A673 (cell line): ENCODE data around the gene ZNF576. TPM values are rescaled to one million over a fixed set of nuclear protein-coding genes. Genes with fewer than 3 reads are reported as not detected.

Source experiments
- BruUV-seq: library from RNA; stranded (reverse); fragments of 400-500 nt; replicated peaks from 2 replicates; lab custom pipeline; 2021; lab: Mats Ljungman, UMichigan
- CTCF ChIA-PET: fragments of 300-600 bp; sonication (Branson Sonifier 250); formaldehyde crosslinking; loops from one replicate; lab custom pipeline; 2022; ENCODE audit warnings: antibody characterized with exemption; lab: Charles Lee
- POLR2A ChIA-PET: fragments of 300-600 bp; sonication (Branson Sonifier 250); formaldehyde crosslinking; loops from one replicate; lab custom pipeline; 2022; ENCODE audit warnings: antibody characterized with exemption; ENCODE audit not compliant: low non-redundant PET; lab: Charles Lee
- DNase-seq: peaks from one replicate; pipeline ENCODE4 v3.0.0-alpha.2; 2015; ENCODE audit warnings: low spot score
- H3K27ac ChIP-seq: fragments of 200-600 bp; sonication (generic); 2 replicates; pipeline ENCODE4 v1.5.1; 2016; ENCODE audit warnings: mixed run types, low read depth, mild to moderate bottlenecking, mixed read lengths, antibody characterized with exemption, low read length; ENCODE audit not compliant: poor library complexity, severe bottlenecking
- H3K27me3 ChIP-seq: fragments of 200-600 bp; sonication (generic); replicated peaks from 2 replicates; pipeline ENCODE4 v1.6.1; 2017; ENCODE audit warnings: mixed run types, low read depth, mild to moderate bottlenecking, mixed read lengths, antibody characterized with exemption, low read length; ENCODE audit not compliant: insufficient read depth, poor library complexity
- H3K36me3 ChIP-seq: fragments of 200-600 bp; sonication (generic); 2 replicates; pipeline ENCODE4 v1.6.1; 2016; ENCODE audit warnings: mixed run types, mild to moderate bottlenecking, mixed read lengths, antibody characterized with exemption, low read length; ENCODE audit not compliant: insufficient read depth, poor library complexity, severe bottlenecking
- H3K4me1 ChIP-seq: fragments of 200-600 bp; sonication (generic); 2 replicates; pipeline ENCODE4 v1.6.1; 2017; ENCODE audit warnings: mixed run types, mild to moderate bottlenecking, mixed read lengths, antibody characterized with exemption, low read length; ENCODE audit not compliant: insufficient read depth, poor library complexity, severe bottlenecking
- H3K4me3 ChIP-seq: fragments of 200-600 bp; sonication (generic); 2 replicates; pipeline ENCODE4 v1.5.1; 2016; ENCODE audit warnings: low read depth, mixed run types, mild to moderate bottlenecking, mixed read lengths, low read length; ENCODE audit not compliant: poor library complexity, severe bottlenecking
- H3K9me3 ChIP-seq: fragments of 200-600 bp; sonication (generic); 2 replicates; pipeline ENCODE4 v1.6.1; 2016; ENCODE audit warnings: mixed run types, low read depth, mild to moderate bottlenecking, mixed read lengths, antibody characterized with exemption, low read length; ENCODE audit not compliant: poor library complexity, severe bottlenecking
- EZH2 ChIP-seq: fragments of 200-600 bp; sonication (generic); IDR thresholded peaks from 2 replicates; pipeline ENCODE4 v1.6.1; 2017; ENCODE audit warnings: borderline replicate concordance, low read depth, mild to moderate bottlenecking, mixed read lengths, antibody characterized with exemption, low read length; ENCODE audit not compliant: poor library complexity, severe bottlenecking
- intact Hi-C: fragments of 100-400 bp; cut with micrococcal nuclease; formaldehyde crosslinking; loops from one replicate; pipeline ENCODE4 v1.10.0; 2022; ENCODE audit not compliant: unreplicated experiment
- total RNA-seq: library from RNA; stranded (reverse); gene quantifications from 2 replicates; pipeline ENCODE4 v1.2.3, GENCODE V29; 2021
- TF ChIP-seq, protein P1 (sequence below): fragments of 300-800, 200-600 bp; sonication (generic); conservative IDR thresholded peaks from 2 replicates; pipeline ENCODE4 v1.5.1; 2017; ENCODE audit warnings: low read depth, mild to moderate bottlenecking, antibody characterized with exemption, low read length, moderate library complexity, mixed read lengths

The ZNF576 gene
- total RNA-seq, 1 experiment from 2014 or later, result 20.3 TPM

DNA sequence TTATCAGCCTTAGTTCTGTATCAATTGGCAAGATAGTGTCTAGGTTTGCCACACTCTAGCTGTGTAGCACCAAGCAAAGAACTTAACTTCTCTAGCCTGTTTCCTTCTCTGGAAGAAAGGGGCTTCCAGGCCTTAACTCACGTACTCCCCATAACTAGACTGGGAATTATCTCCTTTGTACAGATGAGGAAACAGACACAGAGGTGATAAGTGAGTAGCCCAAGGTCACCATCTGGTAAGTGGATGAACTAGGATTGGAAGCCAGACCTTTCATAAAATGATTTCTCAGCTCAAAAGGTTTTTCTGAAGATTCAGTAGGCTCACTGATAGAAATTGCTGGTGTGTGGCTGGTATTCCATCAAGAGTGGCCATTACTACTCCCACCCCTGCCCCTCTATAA lies 19.9 kb downstream of the ZNF576 start:
- Histone ChIP-seq H3K27me3 (no peaks in the 10 kb centered on the region), H3K4me1 (peaks cover 13% of the 10 kb centered on the region), H3K9me3 (no peaks in the 10 kb centered on the region), H3K36me3 (peaks cover 19% of the 10 kb centered on the region), H3K4me3 (no peak overlapping the region), H3K27ac (no peak overlapping the region)
- TF ChIP-seq EZH2, result no peak
- TF ChIP-seq, protein P1, sequence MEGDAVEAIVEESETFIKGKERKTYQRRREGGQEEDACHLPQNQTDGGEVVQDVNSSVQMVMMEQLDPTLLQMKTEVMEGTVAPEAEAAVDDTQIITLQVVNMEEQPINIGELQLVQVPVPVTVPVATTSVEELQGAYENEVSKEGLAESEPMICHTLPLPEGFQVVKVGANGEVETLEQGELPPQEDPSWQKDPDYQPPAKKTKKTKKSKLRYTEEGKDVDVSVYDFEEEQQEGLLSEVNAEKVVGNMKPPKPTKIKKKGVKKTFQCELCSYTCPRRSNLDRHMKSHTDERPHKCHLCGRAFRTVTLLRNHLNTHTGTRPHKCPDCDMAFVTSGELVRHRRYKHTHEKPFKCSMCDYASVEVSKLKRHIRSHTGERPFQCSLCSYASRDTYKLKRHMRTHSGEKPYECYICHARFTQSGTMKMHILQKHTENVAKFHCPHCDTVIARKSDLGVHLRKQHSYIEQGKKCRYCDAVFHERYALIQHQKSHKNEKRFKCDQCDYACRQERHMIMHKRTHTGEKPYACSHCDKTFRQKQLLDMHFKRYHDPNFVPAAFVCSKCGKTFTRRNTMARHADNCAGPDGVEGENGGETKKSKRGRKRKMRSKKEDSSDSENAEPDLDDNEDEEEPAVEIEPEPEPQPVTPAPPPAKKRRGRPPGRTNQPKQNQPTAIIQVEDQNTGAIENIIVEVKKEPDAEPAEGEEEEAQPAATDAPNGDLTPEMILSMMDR, result no peak
- intact Hi-C loops, result no loop called here
- no TSS peak for BruUV-seq
- DNase-seq, result no peak
- ChIA-PET POLR2A (no interaction called here), CTCF (no interaction called here)

DNA sequence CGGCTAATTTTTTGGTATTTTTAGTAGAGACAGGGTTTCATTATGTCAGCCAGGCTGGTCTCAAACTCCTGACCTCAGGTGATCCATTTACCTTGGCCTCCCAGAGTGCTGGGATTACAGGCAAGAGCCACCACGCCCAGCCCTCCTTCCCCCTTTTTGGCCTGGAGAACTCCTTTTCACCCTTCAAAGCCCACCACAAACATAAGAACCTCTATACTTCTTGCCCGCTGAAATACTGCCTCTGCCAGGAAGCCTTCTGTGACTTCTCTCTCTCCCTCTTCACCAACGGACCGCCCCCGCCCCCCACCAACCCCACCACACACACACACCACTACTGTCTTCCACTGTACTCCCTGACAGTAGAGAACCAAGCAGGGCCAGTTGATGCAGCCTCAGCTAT lies 20.6 kb downstream of the ZNF576 start:
- intact Hi-C loops, result no loop called here
- ChIA-PET CTCF (interaction anchor here (0.7 kb wide), 1 partner anchor 16 kb away, joined by 3 read pairs; no protein-coding TSS in a partner anchor), POLR2A (no interaction called here)
- H3K4me3 ChIP-seq, result no peak overlapping the region
- no peak for DNase-seq
- no peaks in the 10 kb centered on the region for H3K9me3 ChIP-seq
- no peak for TF ChIP-seq EZH2
- TF ChIP-seq, protein P1, result no peak
- peaks cover 9% of the 10 kb centered on the region for H3K4me1 ChIP-seq
- H3K27me3 ChIP-seq, result no peaks in the 10 kb centered on the region
- BruUV-seq, result no TSS peak
- H3K36me3 ChIP-seq, result peaks cover 14% of the 10 kb centered on the region
- H3K27ac ChIP-seq, result no peak overlapping the region

DNA sequence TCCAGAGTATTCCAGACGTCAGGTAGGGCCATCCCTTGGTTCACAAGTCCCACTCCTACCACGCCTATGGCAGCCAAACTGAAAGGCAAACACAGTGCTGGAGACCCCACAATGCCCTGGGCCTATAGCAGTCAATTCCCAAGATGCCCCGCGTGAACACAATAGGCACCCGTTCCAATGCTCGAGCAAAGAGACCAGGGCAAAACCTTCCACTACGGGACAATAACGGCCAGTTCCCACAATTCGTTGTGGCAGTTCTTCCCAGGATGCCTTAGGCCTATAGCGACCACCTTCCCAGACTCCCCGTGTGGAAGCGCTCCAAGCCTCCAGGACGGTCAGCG lies 22.5 kb downstream of the ZNF576 start:
- ChIA-PET POLR2A (no interaction called here), CTCF (no interaction called here)
- DNase-seq, result peak; percentile 84
- Histone ChIP-seq H3K27ac (peak overlapping the region; percentile 96), H3K36me3 (no peaks in the 10 kb centered on the region), H3K4me3 (peak overlapping the region; percentile 60), H3K9me3 (no peaks in the 10 kb centered on the region), H3K27me3 (no peaks in the 10 kb centered on the region), H3K4me1 (peaks cover 9% of the 10 kb centered on the region)
- TSS peak; percentile 60 for BruUV-seq
- TF ChIP-seq EZH2, result no peak
- TF ChIP-seq, protein P1, result no peak
- intact Hi-C loops, result loop anchor here (1.0 kb wide), 1 partner anchor 23 kb away; the partner anchor contains the start of genes IRGQ and ZNF576
